Activated CD8-positive, alpha-beta memory T cell treated with anti-CD3 and anti-CD28 coated beads, Interleukin-2, amount 50 U/mL, for 24 hours (primary cell): ENCODE measurements around the gene MRPS11.
"Not testable (repeated sequence)": the region's sequence is repeated elsewhere in the genome, so short reads cannot be mapped to it uniquely, and the experiment has no call there.

Source experiments
- DNase-seq: peaks from one replicate; pipeline ENCODE4 v3.0.0-alpha.2; 2020; ENCODE audit errors: extremely low read depth

Gene MRPS11

DNA sequence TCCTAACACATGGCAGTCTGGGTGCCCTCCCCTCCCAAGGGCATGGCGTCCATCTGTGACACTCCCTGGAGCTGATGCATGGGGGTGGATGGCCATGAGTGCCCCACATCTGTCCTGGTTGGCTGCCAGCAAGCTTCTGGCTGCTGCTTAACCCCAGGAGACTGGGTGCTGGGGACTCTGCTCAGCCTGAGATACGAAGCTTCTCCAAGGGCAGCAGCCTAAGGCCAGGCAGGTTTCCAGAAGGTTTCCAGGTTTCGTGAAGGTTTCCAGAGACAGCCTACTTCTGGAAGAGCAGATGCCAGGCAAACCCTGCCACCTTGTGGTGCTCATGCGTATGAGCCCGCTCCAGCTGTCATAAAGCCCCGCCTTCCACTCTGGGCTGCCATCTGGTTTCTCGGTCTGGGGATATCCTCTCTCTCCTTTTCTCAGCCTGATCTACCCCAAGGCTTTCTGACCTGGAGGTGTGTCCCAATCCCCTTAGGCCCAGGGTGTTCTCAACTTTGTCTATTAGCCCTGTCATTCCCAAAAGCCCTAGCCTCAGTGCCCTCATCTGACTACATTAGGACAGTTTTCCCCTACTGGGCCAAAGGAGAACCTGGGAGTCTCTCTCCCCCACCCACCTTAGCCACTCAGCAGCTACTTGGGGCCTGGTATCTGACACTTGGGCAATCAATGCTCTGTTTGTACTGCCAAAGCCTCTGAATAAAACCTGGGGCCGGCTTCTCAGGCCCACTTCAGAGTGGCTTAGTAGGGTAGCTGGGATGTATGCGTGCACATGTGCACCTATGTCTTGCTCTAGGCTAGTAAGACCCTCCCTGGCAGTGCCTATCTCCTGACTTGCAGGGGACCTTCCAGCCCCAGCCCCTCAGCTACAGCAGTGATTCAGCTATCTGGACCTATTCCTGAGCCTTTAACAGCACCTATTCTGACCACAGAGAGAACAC lies 12.4 kb upstream of the MRPS11 start:
- DNase-seq, result no peak

DNA sequence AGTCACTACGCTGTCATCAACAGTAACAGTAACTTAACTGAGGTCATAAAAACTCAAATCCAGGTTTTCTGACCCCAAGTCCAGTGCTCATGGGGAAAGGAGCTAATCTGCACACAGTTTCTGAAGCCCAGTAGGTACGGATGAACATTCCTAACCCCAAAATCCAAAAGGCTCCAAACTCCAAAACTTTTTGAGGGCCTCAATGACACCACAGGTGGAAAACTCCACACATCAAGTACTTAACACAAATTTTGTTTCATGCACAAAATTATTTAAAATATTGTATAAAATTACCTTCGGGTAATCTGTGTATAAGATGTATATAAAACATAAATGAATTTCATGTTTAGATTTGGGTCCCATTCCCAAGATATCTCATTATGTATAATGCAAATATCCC lies 10.8 kb upstream of the MRPS11 start:
- DNase-seq, result no peak

DNA sequence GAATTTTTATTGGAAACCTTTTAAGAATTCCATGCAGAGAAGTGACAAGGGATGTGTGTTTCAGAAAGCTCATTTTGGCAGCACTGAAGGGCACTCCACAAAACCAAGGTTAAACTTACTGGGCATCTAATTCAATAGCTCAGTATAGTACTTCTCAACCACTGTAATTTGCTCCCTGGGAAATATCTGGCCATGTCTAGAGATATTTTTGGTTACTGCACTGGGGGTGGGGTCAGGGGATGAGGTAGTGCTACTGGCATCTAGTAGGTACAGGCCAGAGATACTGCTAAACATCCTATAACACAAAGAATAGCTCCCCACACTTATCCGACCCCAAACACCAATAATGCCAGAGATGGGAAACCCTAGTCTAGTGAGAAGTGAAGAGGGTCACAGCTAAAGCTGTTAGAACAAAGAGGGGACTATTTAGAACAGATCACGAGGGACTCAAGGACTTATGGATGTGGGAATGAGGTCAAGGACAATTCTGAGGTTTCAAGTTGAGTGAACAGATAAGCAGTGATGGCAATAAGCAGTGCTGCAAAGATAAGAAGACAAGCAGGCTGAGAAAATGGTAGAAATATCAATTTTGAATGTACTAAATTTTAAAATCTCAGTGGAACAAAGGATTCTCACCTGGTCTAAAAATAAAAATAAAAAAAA lies 3.5 kb upstream of the MRPS11 start:
- DNase-seq, result no peak

DNA sequence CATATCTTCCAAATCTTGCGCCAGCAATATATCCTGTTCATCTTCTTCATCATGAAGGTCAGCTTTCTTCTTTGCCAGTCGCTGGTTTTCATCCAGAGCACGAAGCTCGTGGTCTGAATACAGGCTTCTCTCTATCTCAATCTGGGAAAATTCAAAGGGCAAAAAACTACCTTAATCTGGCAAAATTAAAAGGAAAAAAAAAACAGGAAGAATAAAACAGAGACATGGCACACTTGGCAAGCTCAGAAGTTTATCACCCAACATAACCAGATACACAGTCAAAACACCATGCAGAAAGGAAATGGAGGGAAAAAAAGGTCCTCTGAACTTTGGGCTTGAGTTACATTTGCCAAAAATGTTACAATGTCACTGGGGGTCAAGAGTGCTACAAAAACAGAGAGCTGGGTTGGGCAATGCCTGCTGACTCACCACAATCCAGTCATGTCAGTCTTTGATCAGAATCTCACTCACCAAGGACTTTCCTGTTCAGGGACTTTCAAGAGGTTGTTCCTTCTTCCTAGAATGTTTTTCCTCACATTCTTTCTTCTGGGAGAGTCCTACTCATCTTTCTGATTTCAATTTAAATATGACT lies 1.8 kb upstream of the MRPS11 start:
- no peak for DNase-seq

DNA sequence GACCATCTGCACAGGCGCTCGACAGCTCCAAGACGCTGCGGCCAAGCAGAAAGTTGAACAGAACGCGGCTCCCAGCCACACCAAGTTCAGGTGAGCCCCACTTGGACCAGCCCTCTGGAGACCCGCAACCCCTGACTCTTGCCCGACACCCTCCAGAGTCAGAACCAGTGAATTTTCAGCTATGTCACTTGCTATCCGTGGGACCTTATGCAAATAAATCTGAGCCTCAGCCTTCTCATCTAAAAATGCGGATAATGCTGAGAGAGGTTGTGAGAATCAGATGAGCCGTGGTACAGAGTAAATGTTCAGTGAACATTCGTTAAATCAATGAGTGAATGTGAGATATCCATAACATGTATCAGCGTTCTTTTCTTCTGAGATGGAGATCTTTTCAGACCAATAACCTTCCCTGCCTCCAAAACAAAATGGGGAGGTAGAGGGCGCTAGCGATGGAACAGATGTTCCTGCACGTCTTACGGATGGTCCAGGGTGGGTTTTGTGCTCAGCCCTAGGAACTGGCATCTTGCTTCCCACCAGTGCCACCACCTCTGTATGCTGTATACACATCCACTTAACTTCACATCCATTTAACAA lies 524 bp downstream of the MRPS11 start:
- no peak for DNase-seq

DNA sequence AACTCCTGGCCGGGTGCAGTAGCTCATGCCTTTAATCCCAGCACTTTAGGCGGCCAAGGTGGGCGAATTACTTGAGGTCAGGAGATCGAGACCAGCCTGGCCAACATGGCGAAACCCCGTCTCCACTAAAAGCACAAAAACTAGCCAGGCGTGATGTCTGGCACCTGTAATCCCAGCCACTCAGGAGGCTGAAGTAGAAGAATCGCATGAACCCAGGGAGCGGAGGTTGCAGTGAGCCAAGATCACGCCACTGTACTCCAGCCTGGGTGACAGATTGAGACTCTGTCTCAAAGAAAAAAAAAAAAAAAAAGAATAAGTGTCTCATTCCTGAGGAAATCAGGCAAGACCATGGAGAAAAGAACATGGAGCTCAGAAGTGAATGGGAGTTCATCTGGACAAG lies 1.2 kb downstream of the MRPS11 start:
- not testable (repeated sequence) for DNase-seq

DNA sequence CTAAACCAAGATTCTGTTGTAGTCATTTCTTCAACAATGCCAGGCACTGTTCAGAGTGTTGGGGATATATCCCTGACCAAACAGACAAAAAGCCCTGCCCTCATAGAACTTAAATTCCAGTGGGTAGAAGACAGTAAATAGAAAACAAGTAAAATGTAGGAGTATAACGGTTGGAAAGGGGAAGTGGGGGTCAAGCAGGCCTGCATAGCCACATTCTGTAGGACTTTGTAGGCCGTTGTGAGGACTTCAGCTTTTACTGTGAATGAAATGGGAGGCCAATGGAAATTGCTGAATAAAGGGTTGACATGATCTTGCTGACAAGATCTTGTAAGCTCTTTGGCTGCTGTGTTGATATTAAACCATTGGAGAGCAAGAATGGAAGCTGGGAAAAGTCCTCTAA lies 1.8 kb downstream of the MRPS11 start:
- DNase-seq, result no peak

DNA sequence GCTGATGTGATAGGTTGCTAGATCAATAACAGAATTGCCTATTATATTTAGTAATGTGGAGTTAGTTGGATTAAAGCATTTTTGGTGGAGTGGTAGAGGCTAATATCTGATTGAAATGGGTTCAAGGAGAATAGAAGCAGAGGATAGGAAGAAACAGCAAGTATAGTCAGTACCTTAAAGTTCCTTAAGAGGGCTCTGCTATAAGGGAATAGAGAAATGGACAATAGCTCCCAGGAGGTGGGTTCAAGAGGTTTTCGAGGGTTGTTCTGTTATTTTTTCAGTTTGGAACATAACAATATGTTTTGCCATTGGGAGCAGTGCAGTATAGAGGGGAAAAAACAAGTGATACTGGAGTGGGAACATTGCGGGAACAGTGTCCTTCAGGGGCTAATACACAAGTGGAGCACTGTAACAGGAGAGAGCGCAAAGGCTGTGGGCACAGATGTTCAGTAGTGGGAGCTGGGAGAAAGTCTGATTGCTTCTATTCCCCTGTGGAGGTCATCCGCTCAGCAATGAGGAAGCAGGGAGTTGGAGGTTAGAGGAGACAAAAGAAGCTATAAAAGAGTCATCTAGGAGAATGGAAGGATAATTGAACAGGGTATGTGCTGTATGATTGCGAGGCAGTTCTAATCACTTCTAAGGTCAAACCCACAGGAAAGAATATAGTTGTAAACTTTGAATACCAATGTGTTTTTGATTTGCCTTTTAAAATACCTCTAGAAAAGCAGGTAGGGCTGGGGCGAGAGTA lies 3.3 kb downstream of the MRPS11 start:
- DNase-seq, result no peak

DNA sequence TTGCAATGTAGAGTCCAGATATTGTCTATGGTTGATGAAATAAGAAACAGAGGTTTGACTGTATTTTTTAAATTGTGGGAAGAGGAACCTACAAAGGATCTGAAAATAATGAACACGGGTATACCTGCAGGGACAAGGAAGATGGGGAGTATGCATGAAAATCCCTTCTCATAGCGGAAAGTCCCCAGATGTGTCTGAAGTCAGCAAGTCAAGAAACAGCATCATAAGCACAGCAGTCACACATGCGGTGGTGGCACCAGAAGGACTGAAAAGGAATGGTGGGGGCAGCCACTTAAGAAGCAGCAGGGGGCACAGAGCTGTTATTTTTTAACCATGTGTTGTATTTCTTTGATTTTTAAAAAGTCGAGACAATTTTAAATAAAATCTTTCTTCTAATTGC lies 4.7 kb downstream of the MRPS11 start:
- no peak for DNase-seq

DNA sequence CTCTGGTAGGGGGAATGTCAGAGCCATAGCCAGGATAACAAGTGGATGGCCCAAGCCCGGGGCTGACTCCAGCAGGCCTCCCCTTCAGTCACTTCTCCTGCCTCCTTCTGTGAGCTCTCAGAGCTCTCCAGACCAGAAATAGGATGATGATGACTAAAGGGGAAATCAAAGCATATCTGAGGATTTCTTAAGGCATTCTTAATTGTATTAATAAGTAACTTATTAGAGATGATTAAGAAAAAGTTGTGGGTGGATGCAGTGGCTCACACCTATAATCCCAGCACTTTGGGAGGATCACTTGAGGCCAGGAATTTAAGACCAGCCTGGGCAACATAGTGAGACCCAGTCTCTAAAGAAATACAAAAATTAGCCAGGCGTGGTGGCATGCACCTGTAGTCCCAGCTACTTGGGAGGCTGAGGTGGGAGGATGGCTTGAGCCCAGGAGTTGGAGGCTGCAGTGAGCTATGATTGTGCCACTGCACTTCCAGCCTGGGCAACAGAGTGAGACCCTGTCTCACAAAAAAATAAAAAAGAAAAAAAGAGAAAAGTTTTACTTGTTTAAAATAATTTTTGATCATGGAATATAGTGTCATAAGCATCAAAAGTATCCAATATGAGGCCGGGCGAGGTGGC lies 6.3 kb downstream of the MRPS11 start:
- DNase-seq, result not testable (repeated sequence)

DNA sequence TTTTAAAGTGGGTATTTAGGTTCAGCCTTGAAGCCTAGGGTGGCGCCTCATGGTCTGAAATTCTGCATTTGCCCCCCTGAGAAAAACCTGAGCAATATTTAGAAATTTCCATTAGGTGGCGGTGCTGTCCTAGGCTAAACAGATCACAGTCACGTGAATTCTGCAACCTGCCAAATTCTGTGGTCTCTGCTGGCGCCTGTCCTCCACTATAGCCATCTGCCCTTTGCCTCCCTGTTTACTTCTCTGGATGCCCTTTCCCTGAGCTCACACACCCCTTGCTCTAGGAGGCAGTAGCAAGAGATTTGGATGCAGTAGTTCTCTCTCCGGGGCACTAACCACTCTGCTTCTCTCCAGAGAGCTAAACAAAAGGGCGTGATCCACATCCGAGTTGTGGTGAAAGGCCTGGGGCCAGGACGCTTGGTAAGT lies 9.1 kb downstream of the MRPS11 start:
- DNase-seq, result no peak

DNA sequence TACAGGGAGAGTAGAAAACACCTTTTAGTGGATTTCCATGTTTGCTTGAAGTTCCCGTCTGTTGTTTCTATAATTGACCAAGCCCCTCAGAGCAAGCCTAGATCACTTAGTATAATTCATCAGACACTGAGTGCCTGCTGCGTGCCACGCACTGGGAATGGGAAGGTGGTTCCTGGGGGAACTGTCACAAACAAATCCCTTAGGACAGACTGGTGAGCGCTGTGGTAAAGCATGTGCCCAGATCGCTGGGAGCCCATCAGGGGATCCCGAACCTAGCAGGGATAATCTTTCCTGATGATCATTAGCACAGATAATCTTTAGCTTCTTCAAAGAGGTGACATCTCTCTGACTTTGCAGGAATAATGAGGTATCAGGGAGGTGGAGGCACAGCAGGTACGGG lies 9.6 kb downstream of the MRPS11 start:
- DNase-seq, result no peak

DNA sequence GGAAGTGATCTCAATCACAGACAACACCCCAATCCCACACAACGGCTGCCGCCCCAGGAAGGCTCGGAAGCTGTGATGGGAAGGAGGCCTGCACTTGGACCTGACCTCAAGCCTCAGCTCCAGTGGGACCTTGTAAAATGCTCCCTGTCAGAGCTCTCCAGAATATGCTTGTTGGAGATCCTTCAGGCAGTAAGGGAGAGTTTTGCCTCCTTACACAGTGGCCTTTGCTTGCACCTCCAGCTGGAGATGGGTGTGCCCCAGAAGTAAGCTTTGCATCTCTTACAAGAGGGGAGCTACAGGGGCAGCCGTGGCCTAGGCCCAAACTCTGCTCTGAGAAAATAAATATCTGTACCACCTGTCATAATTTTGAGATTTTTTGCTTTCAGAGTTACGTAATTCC lies 10.4 kb downstream of the MRPS11 start:
- no peak for DNase-seq

DNA sequence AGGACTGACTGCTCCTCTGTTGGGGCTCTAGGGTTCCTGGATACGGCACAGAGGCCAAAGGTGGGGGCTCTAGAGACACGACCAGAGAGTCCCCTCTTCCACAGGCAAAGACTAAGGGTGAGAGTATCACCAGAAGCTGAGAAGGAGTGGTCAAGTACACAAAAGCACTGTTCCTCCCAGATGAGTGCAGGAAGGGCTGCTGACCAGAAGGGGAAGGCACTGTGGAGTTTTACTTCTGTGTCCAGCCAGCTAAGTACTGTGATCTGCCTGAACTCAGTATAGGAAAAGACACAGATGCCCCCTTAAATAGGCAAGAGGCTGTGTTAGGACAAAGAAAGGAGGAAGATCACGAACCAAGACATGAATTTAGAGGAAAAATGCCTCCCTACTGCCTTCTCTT lies 11.7 kb downstream of the MRPS11 start:
- DNase-seq, result no peak

DNA sequence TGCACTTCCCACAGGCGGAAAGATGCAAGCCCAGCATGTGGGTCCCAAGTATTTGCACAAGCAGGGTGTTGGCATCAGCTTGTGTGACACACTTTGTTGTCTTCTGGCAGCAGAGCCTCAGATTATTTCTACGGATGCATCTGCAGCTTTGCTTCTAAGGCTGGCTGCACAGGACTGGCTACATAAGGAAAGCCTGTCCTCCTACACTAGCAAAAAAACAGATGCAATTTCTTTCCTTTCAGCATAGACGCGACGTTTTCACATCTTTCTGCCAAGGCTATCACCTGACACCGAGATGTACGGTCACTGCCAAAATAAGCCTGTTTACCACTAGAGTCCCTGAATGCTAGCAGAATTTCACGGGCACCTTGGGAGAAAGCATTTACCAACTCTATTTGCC lies 13.5 kb downstream of the MRPS11 start:
- DNase-seq, result no peak

DNA sequence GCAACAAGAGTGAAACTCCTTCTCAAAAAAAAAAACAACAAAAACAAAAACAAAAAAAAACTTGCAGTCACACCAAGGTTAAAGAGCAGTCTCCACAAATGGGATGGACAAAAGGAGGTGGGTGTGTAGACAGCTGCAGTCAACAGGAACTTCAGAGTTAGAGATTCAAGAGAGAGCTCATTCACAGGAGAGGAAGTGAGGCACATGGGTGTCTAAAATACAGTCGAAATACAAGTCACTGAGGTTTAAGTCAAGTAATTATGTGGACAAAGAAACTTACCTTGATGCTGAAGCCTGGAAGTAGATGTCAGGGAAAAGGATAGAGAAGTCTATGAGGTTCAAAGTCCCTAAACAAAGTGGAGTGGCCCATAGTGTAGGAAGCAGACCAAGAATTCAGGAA lies 14.8 kb downstream of the MRPS11 start:
- no peak for DNase-seq

DNA sequence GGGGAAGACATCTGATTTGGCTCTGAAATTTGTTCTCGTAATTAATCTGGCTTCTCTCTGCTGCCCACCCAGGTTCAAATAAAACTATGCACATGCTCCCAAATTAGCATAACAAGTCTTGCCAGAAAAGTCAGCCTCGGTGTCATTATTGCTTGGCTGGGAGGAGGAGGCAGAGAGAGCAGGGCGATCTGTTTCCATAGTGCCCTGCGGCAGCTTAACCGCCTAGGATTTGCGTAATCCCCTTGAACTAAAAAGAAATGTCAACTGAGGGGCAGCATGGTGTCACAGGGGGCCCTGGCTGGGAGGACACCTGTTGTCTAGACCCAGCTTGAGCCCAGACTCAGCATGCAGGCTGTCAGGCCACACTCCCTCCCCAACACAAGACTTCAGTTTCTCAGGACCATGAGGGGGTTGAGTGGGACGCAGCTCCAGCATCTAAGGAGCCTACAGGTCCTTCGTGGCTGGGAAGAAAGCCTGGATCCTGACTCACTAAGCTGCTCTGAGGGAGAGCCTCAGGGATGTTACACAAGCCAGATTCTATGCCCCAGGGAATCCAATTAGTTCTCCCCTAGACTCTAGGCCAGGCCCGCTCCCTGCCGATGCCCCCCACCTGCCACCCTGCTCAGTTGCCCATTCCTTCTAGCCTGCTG lies 17.3 kb downstream of the MRPS11 start:
- no peak for DNase-seq

DNA sequence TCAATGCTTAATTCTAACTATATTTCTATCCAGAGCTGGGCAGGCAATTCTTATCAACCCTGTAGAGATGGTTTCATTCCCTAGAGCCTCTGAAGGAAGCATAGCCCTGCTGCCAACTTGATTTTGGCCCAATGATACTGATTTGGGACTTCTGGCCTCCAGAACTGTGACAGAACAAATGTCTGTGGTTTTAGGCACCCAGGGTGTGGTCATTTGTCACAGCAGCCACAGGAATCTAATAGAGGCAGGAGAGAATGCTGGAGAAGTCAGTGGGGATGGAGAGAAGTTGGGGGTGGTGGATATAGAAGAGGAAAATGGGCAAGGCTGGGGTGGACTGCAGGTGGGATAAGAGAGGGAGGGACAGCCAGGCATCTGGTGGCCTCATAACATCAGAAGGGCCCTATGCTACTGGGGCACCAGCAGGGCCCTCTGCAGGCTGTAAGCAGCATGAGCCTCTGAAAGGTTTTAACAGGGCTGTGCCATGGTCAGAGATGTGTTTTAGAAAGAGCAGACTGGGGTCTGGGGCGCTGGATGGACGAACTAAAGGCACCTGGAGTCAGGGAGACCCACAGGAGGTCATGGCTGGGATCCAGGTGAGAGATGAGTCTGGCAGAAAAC lies 19.8 kb downstream of the MRPS11 start:
- DNase-seq, result no peak

DNA sequence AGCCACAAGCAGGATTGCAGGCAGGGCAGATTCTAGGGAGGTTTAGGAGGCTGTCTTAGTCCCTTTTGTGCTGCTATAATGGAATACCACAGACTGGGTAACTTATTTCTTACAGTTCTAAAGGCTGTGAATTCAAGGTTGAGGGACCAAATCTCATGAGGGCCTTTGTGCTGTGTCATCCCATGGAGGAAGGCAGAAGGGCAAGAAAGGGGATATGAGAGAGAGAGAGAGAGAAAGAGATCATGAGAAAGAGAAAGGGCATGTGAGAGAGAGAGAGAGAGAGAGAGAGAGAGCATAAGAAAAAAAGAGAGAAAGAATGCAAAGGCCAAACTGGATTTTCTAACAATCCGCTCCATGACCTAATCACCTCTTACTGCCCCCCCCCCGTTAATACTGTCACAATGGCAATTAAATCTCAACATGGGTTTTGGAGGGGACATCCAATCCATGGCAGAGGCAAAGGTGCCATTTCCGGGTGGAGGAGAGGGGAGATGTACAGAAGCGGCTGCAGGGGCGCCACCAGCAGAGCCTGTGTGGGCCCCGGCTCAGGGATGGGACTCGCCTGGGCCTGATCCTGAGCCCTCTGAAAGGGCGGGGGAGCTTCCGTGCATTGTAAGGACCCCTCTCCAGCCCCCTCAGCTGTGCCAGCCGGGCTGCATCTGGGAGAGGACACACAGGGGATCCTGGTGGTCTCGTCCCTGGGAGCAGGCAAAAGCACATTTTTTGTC lies 20.5 kb downstream of the MRPS11 start:
- DNase-seq, result no peak

DNA sequence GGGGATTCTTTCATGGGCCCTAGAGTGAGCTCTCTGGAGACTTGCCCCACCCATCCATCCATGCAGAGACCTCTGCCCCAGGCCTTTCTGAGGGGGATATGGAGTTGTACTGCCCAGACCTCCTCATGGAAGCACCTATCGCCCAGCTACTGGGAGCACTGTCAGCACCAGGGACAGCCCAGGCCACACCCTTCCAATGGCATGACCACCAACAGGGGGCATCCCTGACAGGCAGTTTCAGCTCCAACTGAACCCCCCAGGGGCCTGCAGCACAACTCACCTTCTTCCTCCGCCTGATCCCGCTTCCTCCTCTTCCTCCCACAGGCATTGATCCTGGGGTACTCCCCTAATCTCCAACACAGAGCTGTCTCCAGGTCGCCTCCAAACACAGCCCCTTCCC lies 21.8 kb downstream of the MRPS11 start:
- no peak for DNase-seq
